ENCODE results near the gene NAA16.

GRCh38 chr13:41286370-41286769 is 24.7 kb upstream of the NAA16 start:
- TF ChIP-seq POLR2AphosphoS5 (IDR thresholded peaks at IDR 0.05) (no peak), CTCF (IDR thresholded peaks at IDR 0.05) (no peak), POLR2A (IDR thresholded peaks at IDR 0.05) (no peak)
